ENCODE results near the gene CFAP92.

CFAP92 gene

DNA sequence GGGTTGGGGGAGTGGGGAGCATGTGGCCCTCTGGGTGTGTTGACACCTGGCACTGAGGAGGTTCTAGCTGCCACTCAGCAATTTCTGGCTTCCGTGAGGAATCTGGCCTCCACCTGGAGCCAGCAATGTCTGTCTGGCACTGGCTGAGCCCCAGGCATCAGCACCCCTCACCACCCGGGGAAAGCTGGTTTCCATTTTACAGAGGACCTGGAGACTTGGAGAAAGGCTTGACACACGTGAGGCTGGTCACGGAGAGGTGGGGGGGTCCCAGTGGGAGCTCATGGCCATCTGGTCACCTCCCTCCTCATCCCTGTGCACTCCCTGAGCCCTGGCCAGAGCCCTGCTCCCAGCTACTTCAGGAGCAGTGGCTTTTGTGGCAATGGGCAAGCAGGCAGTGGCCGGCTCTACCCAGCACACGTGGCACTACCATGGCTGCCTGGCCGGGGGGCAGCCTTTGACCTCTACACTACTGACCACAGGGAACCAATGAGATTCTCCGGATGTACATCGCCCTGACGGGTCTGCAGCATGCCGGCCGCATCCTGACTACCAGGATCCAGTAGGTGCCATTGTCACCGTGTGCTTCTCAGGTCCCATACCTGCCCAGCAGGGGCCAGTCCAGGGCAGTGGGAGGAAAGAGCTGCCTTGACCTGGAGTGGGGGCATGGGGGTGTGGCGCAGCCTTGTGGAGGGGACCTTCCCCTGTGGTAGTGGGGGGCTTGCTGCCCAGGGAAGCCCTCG lies 86.0 kb downstream of the CFAP92 start:
- Histone ChIP-seq H3K36me3 (ENCODE audit: control insufficient read depth, insufficient read depth, low read length) (peaks cover 82% of the 10 kb centered on the region), H3K27me3 (replicated peaks; ENCODE audit: control insufficient read depth, insufficient read depth, low read length, poor library complexity, severe bottlenecking) (no peaks in the 10 kb centered on the region), H3K27ac (ENCODE audit: insufficient read depth, low read length, poor library complexity, severe bottlenecking) (no peak overlapping the region), H3K9me3 (ENCODE audit: control insufficient read depth, low read length) (no peaks in the 10 kb centered on the region), H3K4me3 (ENCODE audit: insufficient read depth, low read depth, low read length, poor library complexity, severe bottlenecking) (no peak overlapping the region), H3K4me1 (ENCODE audit: control insufficient read depth, insufficient read depth, low read length, poor library complexity, severe bottlenecking) (no peaks in the 10 kb centered on the region)
- no peak for DNase-seq

GRCh38 chr3:128906804-128907525 lies 86.9 kb downstream of the CFAP92 start:
- Histone ChIP-seq H3K36me3 (ENCODE audit: control insufficient read depth, insufficient read depth, low read length) (peaks cover 82% of the 10 kb centered on the region), H3K27me3 (replicated peaks; ENCODE audit: control insufficient read depth, insufficient read depth, low read length, poor library complexity, severe bottlenecking) (no peaks in the 10 kb centered on the region), H3K27ac (ENCODE audit: insufficient read depth, low read length, poor library complexity, severe bottlenecking) (no peak overlapping the region), H3K4me1 (ENCODE audit: control insufficient read depth, insufficient read depth, low read length, poor library complexity, severe bottlenecking) (no peaks in the 10 kb centered on the region), H3K9me3 (ENCODE audit: control insufficient read depth, low read length) (no peaks in the 10 kb centered on the region), H3K4me3 (ENCODE audit: insufficient read depth, low read depth, low read length, poor library complexity, severe bottlenecking) (no peak overlapping the region)
- no peak for DNase-seq

DNA sequence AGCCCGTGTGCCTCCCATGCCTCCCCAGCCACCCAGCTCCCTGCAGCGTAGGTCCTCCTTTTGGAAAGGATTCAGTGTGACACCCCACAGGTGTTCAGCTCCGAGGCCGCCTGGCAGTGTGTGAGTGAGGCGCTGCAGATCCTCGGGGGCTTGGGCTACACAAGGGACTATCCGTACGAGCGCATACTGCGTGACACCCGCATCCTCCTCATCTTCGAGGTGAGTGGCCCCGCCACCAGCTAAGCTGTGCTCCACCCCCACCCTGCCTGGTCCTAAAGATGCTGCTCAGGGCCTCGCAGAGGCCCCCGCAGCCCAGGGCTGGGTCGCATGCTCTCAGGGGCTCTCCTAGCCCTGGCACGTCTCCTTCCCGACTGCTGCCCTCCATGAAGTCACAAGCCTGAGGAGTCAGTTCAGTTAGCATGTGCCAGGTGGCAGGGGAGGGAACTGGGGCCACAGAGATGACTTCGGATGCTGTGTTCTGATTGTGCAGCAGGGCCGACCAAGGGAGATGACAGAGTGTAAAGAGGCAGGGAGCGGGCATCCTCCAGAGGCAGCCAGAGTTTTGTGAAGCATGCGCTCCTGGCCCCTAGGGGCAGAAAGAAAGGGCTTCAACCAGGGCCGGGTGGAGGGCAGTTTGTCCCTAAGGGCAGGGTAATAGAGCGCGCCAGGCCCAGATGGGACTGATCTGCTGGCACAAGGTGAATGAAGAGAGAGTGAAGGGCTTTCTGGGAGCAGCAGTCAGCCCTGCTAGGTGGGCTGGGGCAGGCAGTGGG lies 87.7 kb downstream of the CFAP92 start:
- Histone ChIP-seq H3K36me3 (ENCODE audit: control insufficient read depth, insufficient read depth, low read length) (peaks cover 87% of the 10 kb centered on the region), H3K4me1 (ENCODE audit: control insufficient read depth, insufficient read depth, low read length, poor library complexity, severe bottlenecking) (no peaks in the 10 kb centered on the region), H3K27ac (ENCODE audit: insufficient read depth, low read length, poor library complexity, severe bottlenecking) (no peak overlapping the region), H3K4me3 (ENCODE audit: insufficient read depth, low read depth, low read length, poor library complexity, severe bottlenecking) (no peak overlapping the region), H3K27me3 (replicated peaks; ENCODE audit: control insufficient read depth, insufficient read depth, low read length, poor library complexity, severe bottlenecking) (no peaks in the 10 kb centered on the region), H3K9me3 (ENCODE audit: control insufficient read depth, low read length) (no peaks in the 10 kb centered on the region)
- DNase-seq, result no peak

GRCh38 chr3:128903501-128903900 lies 90.4 kb downstream of the CFAP92 start:
- Histone ChIP-seq H3K27me3 (replicated peaks; ENCODE audit: control insufficient read depth, insufficient read depth, low read length, poor library complexity, severe bottlenecking) (no peaks in the 10 kb centered on the region), H3K36me3 (ENCODE audit: control insufficient read depth, insufficient read depth, low read length) (peaks cover 89% of the 10 kb centered on the region), H3K4me3 (ENCODE audit: insufficient read depth, low read depth, low read length, poor library complexity, severe bottlenecking) (no peak overlapping the region), H3K9me3 (ENCODE audit: control insufficient read depth, low read length) (no peaks in the 10 kb centered on the region), H3K27ac (ENCODE audit: insufficient read depth, low read length, poor library complexity, severe bottlenecking) (no peak overlapping the region), H3K4me1 (ENCODE audit: control insufficient read depth, insufficient read depth, low read length, poor library complexity, severe bottlenecking) (no peaks in the 10 kb centered on the region)
- DNase-seq, result no peak

DNA sequence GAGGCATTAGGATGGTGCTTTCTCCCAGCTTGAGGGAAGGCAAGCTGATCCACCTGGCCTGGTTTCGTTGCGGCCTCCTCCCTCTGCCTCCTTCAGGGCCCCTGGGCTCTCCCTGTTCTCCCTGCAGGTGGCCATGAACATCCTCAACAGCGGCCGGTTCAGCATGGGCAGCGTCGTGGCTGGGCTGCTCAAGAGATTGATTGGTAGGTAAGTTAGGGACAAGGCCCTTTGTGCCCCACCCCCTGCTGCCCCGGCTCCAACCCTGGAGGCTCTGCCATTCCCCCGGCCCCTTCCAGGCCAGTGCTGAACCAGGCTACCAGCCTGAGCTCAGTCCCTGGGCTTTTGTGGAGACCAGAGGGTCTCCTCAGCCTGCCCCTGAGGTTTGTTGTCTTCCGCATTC lies 91.5 kb downstream of the CFAP92 start:
- H3K4me1 ChIP-seq (ENCODE audit: control insufficient read depth, insufficient read depth, low read length, poor library complexity, severe bottlenecking), result no peaks in the 10 kb centered on the region
- H3K36me3 ChIP-seq (ENCODE audit: control insufficient read depth, insufficient read depth, low read length), result peaks cover 89% of the 10 kb centered on the region
- H3K9me3 ChIP-seq (ENCODE audit: control insufficient read depth, low read length), result no peaks in the 10 kb centered on the region
- no peaks in the 10 kb centered on the region for H3K27me3 ChIP-seq (replicated peaks; ENCODE audit: control insufficient read depth, insufficient read depth, low read length, poor library complexity, severe bottlenecking)
- no peak overlapping the region for H3K27ac ChIP-seq (ENCODE audit: insufficient read depth, low read length, poor library complexity, severe bottlenecking)
- no peak for DNase-seq
- H3K4me3 ChIP-seq (ENCODE audit: insufficient read depth, low read depth, low read length, poor library complexity, severe bottlenecking), result no peak overlapping the region

- H3K36me3 ChIP-seq (ENCODE audit: control insufficient read depth, insufficient read depth, low read length), result peaks cover 65% of the 10 kb centered on the region
- H3K27me3 ChIP-seq (replicated peaks; ENCODE audit: control insufficient read depth, insufficient read depth, low read length, poor library complexity, severe bottlenecking), result no peaks in the 10 kb centered on the region
- no peaks in the 10 kb centered on the region for H3K4me1 ChIP-seq (ENCODE audit: control insufficient read depth, insufficient read depth, low read length, poor library complexity, severe bottlenecking)
- no peak overlapping the region for H3K27ac ChIP-seq (ENCODE audit: insufficient read depth, low read length, poor library complexity, severe bottlenecking)
- no peaks in the 10 kb centered on the region for H3K9me3 ChIP-seq (ENCODE audit: control insufficient read depth, low read length)
- H3K4me3 ChIP-seq (ENCODE audit: insufficient read depth, low read depth, low read length, poor library complexity, severe bottlenecking), result no peak overlapping the region
- DNase-seq, result no peak
Observed at GRCh38 chr3:128895843-128896697, 97.8 kb downstream of the CFAP92 start.

GRCh38 chr3:128889139-128889894 lies 104.6 kb downstream of the CFAP92 start:
- Histone ChIP-seq H3K4me3 (ENCODE audit: insufficient read depth, low read depth, low read length, poor library complexity, severe bottlenecking) (no peak overlapping the region), H3K27ac (ENCODE audit: insufficient read depth, low read length, poor library complexity, severe bottlenecking) (no peak overlapping the region), H3K9me3 (ENCODE audit: control insufficient read depth, low read length) (no peaks in the 10 kb centered on the region), H3K27me3 (replicated peaks; ENCODE audit: control insufficient read depth, insufficient read depth, low read length, poor library complexity, severe bottlenecking) (no peaks in the 10 kb centered on the region), H3K36me3 (ENCODE audit: control insufficient read depth, insufficient read depth, low read length) (peaks cover 26% of the 10 kb centered on the region), H3K4me1 (ENCODE audit: control insufficient read depth, insufficient read depth, low read length, poor library complexity, severe bottlenecking) (no peaks in the 10 kb centered on the region)
- no peak for DNase-seq

DNA sequence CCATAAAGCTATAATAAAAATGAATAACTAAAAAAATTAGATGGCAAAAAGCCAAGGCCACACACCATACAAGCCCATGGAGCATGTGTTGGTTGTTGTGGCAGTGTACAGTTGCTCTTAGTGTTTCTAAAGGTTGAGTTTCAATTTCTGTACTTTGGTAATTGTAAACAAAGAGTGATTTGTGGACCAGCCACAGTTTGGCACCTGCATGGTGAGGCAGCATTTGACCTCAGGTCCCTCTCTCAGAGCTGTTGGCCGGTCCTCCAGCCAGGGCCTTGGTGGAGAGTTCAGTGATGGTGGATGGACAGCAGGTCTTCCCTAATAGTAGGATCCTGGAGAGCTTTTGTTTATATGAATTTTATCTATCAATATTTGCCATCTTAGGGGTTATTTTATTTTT lies 108.9 kb downstream of the CFAP92 start:
- DNase-seq, result no peak
- Histone ChIP-seq H3K27ac (ENCODE audit: insufficient read depth, low read length, poor library complexity, severe bottlenecking) (no peak overlapping the region), H3K4me3 (ENCODE audit: insufficient read depth, low read depth, low read length, poor library complexity, severe bottlenecking) (no peak overlapping the region), H3K27me3 (replicated peaks; ENCODE audit: control insufficient read depth, insufficient read depth, low read length, poor library complexity, severe bottlenecking) (no peaks in the 10 kb centered on the region), H3K36me3 (ENCODE audit: control insufficient read depth, insufficient read depth, low read length) (peaks cover 12% of the 10 kb centered on the region), H3K4me1 (ENCODE audit: control insufficient read depth, insufficient read depth, low read length, poor library complexity, severe bottlenecking) (no peaks in the 10 kb centered on the region), H3K9me3 (ENCODE audit: control insufficient read depth, low read length) (no peaks in the 10 kb centered on the region)

DNA sequence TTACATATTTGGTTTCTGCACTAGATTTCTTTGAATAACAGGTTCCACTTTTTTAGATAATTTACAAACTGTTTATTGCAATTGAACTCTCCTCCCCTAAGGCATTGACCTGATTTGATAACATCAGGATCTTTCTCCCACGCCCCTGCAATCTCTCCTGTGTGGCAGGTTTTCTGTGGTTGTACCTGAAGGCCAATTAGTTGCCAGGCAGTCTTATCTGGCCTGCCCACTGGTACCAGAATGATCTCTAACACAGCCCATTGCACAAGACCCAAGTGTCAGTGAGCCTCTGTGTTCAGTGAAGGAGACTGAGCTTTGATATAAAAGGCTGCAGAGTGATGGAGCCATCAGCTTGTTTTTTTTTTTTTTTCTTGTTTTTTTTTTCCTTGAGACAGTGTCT lies 111.2 kb downstream of the CFAP92 start:
- DNase-seq, result no peak
- H3K4me3 ChIP-seq (ENCODE audit: insufficient read depth, low read depth, low read length, poor library complexity, severe bottlenecking), result no peak overlapping the region
- no peaks in the 10 kb centered on the region for H3K27me3 ChIP-seq (replicated peaks; ENCODE audit: control insufficient read depth, insufficient read depth, low read length, poor library complexity, severe bottlenecking)
- H3K36me3 ChIP-seq (ENCODE audit: control insufficient read depth, insufficient read depth, low read length), result peaks cover 10% of the 10 kb centered on the region
- no peak overlapping the region for H3K27ac ChIP-seq (ENCODE audit: insufficient read depth, low read length, poor library complexity, severe bottlenecking)
- H3K4me1 ChIP-seq (ENCODE audit: control insufficient read depth, insufficient read depth, low read length, poor library complexity, severe bottlenecking), result peaks cover 12% of the 10 kb centered on the region
- H3K9me3 ChIP-seq (ENCODE audit: control insufficient read depth, low read length), result no peaks in the 10 kb centered on the region
